OCI-LY1 (cell line): ENCODE results near the gene COA8.
"Not testable (repeated sequence)": the region's sequence is repeated elsewhere in the genome, so short reads cannot be mapped to it uniquely, and the experiment has no call there.

Source experiments
- EZH2 ChIP-seq: fragments of 200-600 bp; sonication (generic), shearing (Covaris generic); IDR thresholded peaks from 2 replicates; pipeline ENCODE4 v1.8.0; 2017; ENCODE audit warnings: borderline replicate concordance, mixed run types, mild to moderate bottlenecking, antibody characterized with exemption, low read length, moderate library complexity, mixed read lengths
- TF ChIP-seq, protein P1 (sequence below): fragments of 200-600 bp; sonication (generic), shearing (Covaris generic); IDR thresholded peaks from 2 replicates; pipeline ENCODE4 v1.5.1; 2017; ENCODE audit warnings: mild to moderate bottlenecking, antibody characterized with exemption, low read length, moderate library complexity, mixed read lengths

DNA sequence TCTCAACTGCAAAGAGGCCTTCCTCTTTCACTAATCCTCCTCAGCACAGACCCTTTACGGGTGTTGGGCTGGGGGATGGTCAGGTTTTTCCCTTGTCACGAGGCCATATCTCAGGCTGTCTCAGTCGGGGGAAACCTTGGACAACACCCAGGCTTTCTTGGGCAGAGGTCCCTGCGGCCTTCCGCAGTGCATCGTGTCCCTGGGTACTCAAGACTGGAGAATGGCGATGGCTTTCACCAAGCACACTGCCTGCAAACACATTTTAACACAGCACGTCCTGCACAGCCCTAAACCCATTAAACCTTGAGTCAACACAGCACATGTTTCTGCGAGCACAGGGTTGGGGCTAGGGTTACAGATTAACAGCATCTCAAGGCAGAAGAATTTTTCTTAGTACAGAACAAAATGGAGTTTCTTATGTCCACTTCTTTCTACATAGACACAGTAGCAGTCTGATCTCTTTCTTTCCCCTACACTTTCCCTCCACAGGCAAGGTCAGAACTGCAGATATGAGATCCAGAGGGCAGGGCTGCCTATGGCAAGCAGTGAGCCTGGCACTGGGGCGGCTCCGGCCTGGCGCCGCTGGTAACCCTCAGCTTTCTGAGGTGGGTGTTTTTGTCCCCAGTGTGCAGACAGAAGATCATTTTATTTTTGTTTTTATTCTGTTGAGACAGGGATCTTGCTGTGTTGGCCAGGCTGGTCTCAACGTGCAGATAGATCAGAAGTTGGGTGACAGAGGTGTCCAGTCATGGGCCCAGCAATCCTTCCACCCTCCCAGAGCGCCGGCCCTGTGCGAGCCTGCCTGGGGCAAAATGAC, 37.1 kb upstream of the COA8 start:
- TF ChIP-seq, protein P1, sequence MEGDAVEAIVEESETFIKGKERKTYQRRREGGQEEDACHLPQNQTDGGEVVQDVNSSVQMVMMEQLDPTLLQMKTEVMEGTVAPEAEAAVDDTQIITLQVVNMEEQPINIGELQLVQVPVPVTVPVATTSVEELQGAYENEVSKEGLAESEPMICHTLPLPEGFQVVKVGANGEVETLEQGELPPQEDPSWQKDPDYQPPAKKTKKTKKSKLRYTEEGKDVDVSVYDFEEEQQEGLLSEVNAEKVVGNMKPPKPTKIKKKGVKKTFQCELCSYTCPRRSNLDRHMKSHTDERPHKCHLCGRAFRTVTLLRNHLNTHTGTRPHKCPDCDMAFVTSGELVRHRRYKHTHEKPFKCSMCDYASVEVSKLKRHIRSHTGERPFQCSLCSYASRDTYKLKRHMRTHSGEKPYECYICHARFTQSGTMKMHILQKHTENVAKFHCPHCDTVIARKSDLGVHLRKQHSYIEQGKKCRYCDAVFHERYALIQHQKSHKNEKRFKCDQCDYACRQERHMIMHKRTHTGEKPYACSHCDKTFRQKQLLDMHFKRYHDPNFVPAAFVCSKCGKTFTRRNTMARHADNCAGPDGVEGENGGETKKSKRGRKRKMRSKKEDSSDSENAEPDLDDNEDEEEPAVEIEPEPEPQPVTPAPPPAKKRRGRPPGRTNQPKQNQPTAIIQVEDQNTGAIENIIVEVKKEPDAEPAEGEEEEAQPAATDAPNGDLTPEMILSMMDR: not testable (repeated sequence)
- not testable (repeated sequence) for TF ChIP-seq EZH2
